ENCODE data around the gene SP100. TPM values are rescaled to one million over a fixed set of nuclear protein-coding genes. Genes with fewer than 3 reads are reported as not detected.
A peak's percentile ranks its signal among the peaks of the same experiment; 100 is the strongest.
"Not testable (repeated sequence)": the region's sequence is repeated elsewhere in the genome, so short reads cannot be mapped to it uniquely, and the experiment has no call there.

SP100 gene
- 88.1 TPM for total RNA-seq (ENCODE audit: insufficient read depth, low replicate concordance)

DNA sequence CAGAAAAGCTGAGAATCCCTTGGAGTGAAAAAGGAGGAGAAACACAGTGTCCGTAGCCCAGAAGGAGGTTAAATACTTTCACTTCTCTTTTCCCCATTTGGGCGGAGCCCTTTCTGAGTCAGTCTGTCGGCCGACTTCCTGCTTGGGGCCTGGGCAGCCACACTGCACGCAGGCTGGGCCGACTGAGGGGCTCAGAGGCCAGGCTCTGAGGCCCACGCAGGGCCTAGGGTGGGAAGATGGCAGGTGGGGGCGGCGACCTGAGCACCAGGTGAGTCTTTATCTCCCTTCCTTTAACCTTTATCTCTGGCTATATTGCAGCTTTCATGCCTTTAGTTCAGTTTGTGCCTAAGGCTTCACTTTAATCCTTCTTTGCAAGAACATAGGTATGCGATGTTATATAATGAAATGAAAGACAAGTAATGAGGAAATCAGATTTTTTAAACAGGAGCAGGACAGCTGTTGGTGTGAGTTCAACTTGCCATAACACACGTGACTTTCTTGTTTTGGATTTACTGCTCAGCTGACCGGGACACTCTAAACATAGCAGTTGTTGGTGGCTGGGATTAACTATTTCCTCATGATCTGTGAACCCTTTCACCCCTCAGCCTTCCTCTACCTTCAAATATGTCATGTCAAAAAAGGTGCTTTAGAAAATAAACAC lies at the start of gene SP100:
TSS of gene SP100 (plus strand) at position 141 of the 661 bp plus-strand sequence. CDS start at position 237, 96 bp downstream.
- DNase-seq (ENCODE audit: low spot score) = peak; percentile 87

DNA sequence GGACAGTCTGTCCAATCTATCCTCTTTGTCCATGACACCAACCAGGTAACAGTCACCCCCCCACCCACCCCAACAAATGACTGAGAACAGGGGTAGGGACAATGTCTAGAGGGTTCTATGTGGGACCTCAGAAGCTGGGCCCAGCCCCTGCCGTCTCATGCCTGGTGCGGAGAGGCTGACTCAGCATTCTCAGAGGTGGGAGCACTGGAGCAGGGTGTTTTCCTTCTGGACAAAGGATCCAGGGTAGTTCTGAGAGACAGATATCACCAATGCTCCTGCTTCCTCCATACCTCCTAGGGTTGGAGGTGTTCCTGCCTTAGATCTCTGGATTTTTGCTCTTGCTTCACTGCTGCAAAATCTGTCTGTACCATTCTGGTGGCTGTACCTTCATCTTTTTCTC lies 33.9 kb upstream of the SP100 start:
- no peak for DNase-seq (ENCODE audit: low spot score)

DNA sequence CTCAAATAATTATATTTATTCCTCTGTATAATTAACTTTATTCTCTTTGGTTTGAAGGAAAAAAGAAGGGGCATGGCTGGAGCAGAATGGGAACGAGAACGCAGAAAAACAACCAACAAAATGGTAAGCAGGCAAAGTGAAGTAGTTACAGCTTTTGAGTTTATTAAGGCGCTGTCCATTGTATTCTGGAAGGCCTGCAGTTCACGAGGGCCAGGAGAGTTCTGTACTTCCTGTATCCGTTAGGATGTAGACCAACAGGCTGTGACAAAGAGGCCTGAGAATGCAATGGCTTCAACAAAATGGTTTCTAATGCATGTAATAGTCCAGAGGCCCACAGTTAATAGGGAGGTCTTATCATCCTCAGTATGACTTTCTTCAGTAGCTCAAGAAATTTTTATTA lies 32.5 kb upstream of the SP100 start:
- DNase-seq (ENCODE audit: low spot score) = no peak

DNA sequence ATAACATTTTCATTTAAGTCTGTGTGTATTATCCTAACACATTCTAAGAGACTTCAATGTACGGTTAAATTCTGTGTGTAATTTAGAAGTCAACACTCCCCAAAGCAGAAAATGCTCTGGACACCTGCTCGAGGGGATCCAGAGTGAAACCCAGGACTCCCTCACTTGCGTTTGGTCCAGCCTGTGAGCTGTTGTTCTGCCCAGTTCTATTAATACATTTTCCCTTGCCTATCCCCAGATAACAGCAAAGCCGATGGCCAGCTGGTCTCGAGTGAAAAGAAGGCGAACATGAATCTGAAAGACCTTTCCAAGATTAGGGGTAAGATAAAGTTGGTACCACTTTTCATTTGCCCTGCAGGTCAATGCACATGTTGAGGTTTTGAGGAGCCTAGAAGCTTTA lies 31.0 kb upstream of the SP100 start:
- no peak for DNase-seq (ENCODE audit: low spot score)

DNA sequence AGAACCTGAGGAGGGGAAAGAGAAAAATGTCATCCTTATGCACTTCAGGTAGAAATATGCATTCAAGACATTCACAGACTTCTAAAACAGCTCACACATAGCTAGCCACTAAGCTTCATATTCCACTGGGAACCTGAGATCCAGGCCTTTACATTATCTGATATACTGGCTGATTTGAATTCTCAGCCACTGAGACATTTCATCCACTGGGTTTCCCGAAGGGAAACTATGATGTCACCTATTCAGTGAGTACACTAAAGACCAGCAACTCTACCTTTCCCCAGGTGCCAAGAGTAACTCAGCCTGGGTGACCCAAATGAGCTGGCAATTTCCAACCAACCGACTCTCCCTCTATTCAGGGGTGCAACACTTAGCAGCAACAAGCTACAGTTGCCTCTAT lies 21.7 kb upstream of the SP100 start:
- no peak for DNase-seq (ENCODE audit: low spot score)

DNA sequence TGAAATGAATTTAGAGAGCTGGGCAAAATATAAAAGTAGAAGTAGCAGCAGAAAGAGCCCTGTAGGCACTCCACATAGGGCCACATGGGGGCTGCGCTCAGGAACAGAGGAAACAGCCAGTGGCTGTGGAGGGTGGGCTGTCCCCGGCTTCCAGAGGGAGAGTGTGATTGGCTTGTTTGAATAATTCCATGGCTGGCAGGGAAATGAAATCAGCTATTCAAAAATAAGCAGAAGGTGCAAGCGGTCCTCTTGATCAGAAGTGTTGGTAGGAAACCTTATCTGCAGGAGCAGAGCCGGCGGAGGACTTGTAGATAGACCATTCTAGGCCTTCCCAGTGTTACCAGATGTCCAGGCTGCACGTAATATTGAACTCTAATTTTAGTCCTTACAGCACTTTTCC lies 17.3 kb upstream of the SP100 start:
- not testable (repeated sequence) for DNase-seq (ENCODE audit: low spot score)

DNA sequence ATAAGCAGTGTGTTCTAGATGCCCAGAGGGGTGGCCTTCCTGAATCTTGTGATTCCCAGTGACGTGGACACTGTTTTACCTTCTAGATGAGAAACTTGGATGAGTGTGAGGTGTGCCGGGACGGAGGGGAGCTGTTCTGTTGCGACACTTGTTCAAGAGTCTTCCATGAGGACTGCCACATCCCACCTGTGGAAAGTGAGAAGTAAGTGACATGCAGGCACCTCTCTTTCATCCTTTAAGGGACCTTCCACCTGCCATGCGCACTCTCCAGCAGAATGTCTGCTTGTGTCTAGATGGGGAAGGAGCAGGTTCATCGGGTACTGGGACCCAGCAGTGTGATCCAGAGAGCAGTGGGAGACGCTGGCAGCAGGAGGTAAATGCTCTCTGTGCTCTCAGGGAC lies 16.0 kb upstream of the SP100 start:
- no peak for DNase-seq (ENCODE audit: low spot score)

DNA sequence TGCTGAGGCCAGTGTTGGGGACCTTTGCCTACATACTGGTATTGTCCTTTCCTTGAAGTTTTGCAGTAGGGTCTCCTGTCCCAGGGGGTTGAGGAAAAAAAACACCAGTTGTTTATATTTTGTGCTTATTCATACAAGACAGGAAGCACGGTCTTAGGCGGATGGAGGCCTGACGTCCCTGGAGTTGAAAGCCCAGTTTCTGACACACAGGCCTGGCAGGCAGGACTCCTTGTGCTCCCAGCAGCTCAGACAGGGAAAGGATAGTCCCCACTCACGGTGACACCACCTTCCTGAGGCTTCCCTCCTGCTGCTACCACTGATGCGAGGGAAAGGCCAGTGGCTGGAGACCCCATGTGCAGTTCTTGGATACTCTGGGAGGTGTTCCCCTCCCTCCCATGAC lies 15.5 kb upstream of the SP100 start:
- no peak for DNase-seq (ENCODE audit: low spot score)

DNA sequence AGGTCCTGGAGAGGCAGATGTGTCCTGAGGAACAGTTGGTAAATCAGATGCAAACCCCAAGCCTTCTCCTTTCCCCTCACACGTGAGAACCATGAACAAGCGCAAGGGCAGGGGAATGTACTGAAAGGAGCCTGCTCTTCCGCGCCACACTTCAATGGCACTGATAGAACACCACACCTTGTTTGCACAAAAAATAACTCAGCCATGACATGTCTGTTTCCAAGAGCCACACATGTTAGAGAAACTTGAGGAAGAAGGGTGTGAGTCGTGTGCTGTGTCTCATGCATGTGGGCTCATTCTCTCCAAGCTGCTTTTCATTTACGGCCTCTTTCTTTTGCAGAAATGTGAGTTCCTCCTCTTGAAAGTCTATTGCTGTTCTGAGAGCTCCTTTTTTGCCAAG lies 15.0 kb upstream of the SP100 start:
- not testable (repeated sequence) for DNase-seq (ENCODE audit: low spot score)

DNA sequence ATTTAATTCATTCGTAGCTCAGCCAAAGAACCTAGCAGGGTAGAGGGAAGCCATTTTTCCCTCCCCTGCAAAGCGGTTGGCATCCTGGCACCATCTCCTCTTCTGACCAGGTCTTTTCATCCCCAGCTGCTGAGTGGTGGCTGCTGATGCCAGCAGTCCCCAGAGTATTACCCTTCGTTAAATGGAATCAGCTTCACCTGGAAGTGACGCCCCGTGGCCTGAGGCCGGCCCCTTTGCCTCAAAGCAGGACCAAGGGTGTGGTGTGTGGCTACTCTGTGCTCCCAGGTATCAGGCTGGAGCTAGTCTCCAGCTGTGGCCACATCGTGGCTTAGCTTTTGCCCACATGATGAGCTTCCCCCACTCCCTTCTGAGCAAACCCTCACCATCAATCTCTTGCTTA lies 12.3 kb upstream of the SP100 start:
- DNase-seq (ENCODE audit: low spot score) = no peak

DNA sequence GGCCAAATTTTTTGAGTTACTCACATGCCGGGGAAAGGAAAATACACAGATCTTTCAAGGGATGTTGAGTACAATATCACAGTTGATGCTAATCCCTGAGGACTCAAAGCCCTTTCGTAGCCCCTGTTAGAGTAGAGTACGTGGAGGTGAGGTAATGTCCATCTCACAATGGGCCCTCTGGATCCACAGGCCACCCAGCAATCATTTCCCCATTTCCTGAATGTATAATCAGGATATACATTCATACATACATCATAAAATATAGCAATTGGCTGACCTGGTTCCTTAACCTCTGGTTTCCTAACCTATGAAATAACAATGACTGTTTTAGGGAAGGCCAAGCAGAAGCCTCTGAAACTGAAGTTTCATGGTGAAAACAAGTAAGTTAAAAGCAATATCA lies 10.2 kb upstream of the SP100 start:
- no peak for DNase-seq (ENCODE audit: low spot score)

DNA sequence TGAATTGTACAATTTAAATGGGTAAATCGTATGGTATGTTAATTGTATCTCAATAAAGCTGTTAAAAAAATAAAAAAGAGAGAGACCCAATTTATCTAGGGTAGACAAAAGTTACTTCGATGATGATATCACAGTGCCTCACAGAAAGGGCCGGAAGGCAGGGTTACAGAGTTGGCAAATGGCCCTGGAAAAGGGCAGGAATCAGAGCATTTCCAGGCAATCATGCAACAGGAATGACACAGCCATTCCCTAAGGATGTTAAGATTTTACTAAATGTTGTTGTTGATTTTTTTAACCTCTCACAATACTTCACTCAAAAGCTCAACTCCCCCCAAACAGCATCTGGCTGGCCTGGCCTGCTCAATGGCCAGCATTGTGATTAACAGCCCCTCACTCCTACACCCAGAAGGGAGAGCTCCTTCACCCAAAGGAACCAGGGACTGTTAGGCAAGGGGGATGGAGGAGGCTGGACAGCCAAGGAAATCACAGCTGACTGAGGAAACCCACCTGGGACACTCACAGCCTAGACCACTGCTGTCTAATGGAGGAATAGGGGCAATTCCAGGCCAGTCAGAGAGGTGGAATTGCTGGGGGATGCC lies 7.7 kb upstream of the SP100 start:
- peak; percentile 8 for DNase-seq (ENCODE audit: low spot score)

DNA sequence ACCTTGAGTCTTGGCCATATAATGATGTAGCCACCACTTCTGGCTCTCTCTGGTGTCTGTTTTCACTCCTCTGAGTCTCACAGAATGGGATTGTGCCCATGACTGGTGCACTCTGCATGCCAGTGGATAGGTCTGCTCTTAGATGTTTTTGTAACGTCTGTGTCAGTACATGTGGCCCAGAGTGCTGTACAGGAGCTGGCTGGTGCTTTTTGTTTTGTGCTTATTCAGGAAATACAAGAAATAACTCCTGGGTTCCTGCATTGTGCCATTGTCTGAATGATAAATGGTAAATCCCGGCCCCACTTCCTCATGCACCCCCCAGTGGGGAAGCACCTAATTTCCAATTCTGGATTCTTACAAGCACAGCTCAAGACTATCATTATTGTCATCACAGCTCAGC lies 6.7 kb upstream of the SP100 start:
- DNase-seq (ENCODE audit: low spot score) = not testable (repeated sequence)

DNA sequence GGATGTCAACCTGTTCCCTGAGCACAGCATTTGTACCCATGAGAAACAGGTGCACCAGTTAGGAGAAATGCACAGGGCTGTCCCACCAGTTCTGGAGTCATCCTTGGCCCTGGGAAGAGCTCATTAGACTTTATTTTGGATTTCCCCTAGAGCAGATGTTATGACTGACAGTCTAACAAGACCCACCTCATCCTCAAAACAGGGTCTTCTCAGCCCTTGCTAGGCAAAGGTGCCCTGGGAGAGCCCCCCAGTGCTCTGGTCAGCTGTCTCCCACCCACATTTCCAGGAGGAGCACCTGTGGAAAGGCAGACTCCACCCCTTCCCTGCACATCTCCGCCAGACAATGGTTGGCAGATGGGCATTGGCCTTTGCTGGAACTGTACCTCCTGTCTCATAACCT lies 5.7 kb upstream of the SP100 start:
- DNase-seq (ENCODE audit: low spot score) = no peak

DNA sequence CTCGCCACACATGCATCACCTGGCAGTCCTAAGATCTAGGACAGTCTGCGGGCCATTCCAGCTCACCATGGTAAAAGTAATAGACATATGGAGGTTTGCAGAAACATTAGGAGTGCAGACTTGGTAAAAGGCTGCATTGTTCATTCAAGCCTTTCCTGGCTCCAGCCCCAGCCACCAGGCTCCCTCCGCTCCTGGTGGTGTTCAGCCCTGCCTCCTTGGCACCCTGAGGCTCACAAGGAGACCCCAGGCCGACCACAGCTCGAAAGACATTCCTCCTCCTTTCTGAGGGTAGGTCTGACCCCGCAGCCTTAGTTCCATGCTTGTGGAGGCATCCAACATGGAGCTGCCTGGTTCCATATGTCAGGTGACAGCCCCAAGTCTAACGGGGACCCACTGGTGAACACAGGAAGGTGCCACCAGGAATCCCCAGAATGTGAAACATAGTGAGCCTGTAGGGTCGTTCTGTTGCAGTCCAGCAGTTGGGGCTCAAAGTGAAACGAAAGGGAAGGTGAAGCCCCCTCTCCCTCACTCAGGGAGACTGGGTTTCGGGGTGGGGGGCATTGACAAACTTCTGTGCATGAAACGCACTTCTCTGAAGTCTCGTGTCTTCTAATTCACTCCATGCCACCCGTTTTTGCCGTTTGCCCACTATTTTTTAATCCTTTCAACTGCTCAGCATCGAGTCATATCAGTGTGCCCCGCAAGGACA lies 5.0 kb upstream of the SP100 start:
- no peak for DNase-seq (ENCODE audit: low spot score)

DNA sequence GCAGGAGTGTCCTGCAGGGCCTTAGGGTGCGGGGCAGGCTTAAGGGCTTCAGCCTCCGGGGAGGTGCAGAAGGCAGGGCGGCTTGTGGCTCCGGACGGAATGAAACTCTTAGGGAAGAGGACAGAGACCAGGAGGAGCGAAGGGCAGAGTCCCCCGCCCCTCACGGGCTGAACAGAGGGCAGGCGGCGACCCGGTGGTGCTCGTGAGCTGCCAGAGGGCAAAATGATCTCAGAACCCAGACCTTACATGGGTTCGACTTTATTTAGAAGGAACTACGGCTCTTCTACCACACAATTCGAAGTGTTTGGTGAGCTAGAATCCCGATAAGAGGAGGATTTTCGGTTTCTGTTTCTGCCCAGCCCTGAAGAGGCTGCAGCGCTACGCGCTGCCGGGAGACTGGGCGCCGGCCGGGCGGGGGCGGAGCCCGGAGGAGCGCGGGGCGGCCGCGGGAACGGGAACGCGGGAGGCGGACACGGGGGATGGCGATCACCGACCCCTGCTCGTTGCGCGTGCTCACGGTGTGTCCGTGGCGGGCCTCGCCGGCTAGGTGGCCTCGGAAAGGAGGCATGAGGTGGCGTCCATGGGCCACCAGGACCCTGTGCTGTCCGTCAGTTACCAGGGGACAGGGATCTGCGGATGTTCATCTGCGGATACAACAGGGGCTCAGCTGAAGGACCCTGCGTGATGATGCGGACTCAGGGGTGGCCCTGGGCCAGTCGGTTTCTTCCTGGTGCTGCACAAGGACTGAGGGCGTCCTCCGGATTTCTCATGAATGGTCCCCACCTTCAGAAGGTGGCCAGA lies 4.2 kb upstream of the SP100 start:
- DNase-seq (ENCODE audit: low spot score) = peak; percentile 67

DNA sequence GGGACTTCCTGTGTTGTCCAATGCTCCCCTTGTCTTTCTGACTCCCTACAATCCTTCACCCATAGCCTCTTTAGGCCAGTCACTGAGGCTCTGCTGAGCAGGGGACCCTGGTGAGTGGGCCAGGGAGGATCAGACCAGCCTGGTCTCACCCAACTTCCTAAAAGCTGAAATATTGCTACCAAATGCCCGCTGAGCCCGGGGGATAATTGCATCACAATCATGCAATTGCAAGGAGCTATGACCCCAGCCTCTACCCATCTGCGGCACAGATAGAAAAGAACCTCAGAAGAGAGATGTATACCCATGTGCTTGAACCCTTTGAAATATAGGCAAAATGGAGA lies 3.7 kb upstream of the SP100 start:
- no peak for DNase-seq (ENCODE audit: low spot score)

DNA sequence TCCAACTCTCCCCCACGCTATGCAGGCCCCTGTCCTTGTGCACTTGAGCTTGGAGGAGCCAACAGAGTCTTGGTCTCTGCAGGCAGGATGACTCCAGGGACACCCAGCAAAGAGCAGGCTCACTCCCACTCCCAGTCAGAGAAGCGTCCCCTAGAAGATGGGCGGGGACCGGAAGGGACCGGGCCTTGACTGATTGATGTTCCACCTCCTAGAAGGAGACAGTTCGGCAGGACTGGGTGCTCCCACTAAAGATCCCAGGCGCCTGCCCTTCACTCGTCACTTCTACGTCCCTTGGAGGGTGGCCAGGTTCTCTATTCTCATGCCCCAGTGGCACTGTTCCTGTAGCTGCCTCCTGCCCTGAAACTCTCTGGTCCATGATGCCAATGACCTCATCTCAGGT lies 3.2 kb upstream of the SP100 start:
- DNase-seq (ENCODE audit: low spot score) = no peak

DNA sequence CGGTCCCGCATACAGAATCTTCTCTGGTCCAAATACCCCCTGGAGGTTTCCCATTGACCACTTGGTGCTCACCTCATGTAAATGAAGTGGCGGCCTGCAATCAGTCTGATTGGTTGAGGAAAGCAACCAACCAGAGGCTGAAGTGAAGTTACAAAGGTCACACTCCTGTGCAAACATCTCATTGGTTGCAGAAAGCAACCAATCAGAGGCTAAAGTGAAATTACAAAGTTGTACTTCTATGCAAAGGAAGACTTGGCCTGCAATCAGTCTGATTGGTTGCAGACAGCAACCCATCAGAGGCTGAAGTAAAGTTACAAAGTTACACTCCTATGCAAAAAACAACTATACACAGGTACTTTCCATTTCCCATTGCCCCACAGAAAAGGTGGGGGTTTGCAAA lies 2.5 kb upstream of the SP100 start:
- no peak for DNase-seq (ENCODE audit: low spot score)

DNA sequence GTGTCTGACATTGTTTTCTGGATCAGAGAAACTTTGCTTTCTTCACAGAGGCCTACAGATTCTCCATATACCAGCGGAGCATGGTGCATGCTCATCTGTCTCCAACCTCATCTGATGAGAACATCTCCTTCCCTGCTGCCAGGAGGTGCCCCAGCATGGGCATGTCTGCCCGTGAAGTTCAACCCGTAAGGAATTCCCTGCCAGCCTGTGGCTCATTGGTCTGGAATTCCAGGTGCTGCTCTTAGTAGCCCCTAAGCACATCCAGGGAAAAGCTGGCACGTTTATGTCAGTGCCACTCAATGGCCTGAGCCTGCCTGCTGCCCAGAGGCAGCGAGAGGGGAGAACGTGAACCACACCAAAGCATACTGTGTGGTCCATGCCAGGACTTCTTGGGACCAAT lies 1.7 kb upstream of the SP100 start:
- DNase-seq (ENCODE audit: low spot score) = no peak

DNA sequence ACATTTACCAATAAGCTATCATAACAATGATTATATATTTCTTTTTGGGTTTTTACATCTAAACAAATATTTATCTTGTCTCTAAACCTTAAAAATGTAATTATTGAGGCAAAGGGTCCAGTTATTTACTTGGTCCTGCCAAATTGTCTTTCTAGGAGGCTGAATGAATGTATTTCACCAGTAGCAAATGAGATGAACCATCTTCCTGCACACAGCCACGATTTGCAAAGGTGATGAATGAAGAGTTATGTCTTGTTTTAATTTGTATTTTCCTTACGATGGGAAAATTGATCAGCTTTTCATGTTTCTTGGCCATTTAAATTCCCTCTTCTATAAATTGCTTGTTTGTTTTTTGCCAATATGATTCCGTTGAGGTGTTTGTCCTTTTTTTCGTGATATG lies 1.4 kb downstream of the SP100 start:
- no peak for DNase-seq (ENCODE audit: low spot score)

DNA sequence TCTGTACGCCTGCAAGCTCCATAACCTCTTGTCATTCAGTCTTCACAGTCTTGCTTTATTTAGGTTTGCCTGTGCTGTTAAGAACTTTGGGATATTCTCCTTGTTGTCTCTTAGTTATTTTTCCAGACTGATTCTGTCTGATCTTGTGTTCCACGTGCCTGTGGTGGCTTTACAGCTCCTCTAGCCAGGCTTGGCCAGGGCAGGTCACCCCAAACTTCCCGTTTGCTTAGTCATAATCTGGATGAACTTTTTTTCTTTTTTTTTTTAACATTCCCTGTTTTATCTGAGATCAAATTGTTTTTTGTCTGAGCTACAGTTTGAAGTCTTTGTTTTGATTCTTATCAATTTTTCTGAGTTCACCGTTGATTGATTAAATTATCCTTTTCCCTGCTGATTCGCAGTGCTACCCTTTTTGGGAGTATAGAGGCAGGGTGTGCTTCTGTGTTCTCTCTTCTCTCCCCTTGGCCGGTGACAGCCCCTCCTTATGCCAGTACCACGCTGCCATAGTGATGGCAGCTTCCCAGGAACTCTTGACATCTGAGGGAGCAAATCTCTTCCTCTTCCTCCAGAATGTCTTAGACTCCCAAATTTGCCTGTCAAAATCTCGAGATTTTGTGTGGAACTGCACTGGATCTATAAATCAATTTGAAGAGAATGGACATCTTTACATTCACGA lies 2.5 kb downstream of the SP100 start:
- no peak for DNase-seq (ENCODE audit: low spot score)

Data from umbilical cord (tissue), 2 donors.